ENCODE results near the gene IKBKG.
"Not testable (repeated sequence)": the region's sequence is repeated elsewhere in the genome, so short reads cannot be mapped to it uniquely, and the experiment has no call there.

IKBKG gene

DNA sequence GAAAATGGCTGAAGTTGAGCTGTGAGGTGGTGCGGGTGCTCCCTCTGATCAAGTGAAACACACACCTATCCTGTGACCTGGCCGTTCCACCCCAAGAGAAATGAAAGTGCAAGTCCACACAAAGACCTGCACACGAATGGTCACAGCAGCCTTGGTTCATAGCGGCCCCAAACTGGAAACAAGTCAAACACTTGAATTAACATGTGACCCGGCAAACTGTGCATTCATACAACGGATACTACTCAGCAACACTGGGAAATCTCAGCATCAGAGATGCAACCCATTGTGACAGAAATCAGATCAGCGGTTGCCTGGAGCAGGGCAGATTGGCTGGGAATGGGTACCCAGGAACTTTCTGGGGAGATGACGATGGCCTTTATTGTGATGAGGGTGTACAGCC is 8.3 kb upstream of the IKBKG start:
- Histone ChIP-seq H3K4me1 (peaks cover 0 to 48% (median 26%) of the 10 kb centered on the region in 4 donors), H3K9me3 (no peaks in the 10 kb centered on the region), H3K27ac (no peak overlapping the region), H3K36me3 (peaks cover 0 to 15% (median 11%) of the 10 kb centered on the region in 3 donors), H3K4me3 (no peak overlapping the region), H3K27me3 (no peaks in the 10 kb centered on the region)
- no peak for DNase-seq
- intact Hi-C loops (cut with DNase I; ENCODE audit: low total_unique reads) = no loop called here
- TF ChIP-seq, protein P1, sequence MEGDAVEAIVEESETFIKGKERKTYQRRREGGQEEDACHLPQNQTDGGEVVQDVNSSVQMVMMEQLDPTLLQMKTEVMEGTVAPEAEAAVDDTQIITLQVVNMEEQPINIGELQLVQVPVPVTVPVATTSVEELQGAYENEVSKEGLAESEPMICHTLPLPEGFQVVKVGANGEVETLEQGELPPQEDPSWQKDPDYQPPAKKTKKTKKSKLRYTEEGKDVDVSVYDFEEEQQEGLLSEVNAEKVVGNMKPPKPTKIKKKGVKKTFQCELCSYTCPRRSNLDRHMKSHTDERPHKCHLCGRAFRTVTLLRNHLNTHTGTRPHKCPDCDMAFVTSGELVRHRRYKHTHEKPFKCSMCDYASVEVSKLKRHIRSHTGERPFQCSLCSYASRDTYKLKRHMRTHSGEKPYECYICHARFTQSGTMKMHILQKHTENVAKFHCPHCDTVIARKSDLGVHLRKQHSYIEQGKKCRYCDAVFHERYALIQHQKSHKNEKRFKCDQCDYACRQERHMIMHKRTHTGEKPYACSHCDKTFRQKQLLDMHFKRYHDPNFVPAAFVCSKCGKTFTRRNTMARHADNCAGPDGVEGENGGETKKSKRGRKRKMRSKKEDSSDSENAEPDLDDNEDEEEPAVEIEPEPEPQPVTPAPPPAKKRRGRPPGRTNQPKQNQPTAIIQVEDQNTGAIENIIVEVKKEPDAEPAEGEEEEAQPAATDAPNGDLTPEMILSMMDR (IDR thresholded peaks at IDR 0.05) = no peak

DNA sequence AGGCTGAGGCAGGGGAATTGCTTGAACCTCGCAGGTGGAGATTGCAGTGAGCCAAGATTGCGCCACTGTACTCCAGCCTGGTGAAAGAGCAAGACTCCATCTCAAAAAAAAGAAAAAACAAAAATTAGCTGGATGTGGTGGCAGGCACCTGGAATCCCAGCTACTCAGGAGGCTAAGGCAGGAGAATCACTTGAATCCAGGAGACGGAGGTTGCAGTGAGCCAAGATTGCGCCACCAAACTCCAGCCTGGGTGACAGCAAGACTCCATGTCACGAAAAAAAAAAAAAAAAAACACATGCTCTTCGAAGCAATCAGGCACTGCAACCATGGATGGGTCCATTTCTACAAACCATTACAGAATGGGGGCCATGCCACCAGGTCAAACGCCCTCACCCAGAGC is 7.1 kb upstream of the IKBKG start:
- intact Hi-C loops (cut with DNase I; ENCODE audit: low total_unique reads); H3K36me3 ChIP-seq; H3K9me3 ChIP-seq; DNase-seq; H3K27me3 ChIP-seq; H3K4me3 ChIP-seq: not testable (repeated sequence)
- Histone ChIP-seq H3K4me1 (peaks cover 0 to 55% (median 21%) of the 10 kb centered on the region in 4 donors), H3K27ac (peak overlapping the region; percentile 84 to 92)

DNA sequence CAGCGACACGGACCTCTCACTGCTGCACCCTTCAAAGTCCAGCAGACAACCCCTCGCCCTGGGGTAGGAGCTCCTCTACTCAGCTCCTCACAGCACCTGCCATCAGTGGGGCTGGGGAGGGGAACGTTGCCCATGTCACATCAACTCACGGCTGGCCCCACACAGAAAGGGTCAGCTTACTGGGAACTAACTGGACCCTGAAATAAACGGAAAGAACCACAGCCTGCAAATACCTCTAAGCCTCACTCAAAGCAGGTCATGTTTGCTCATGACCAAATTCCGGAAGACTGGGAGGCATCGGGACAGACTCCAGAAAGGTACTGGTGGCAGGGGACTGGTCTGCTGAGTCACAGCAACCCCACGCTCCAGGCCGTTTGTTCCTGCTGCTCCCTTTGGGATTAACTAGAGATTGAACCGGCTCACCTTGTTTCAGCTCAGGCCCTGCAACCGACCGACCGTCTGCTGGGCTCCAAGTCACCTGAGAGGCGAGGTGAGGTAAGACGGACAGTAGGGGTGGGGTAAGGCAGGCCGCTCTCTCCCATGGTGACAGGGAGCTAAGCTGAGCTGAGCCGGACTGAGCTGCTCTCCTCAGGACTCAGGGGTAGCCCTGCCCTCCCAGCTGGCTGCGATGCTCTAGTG is 6.4 kb upstream of the IKBKG start:
- TF ChIP-seq, protein P1 (IDR thresholded peaks at IDR 0.05) = no peak
- Histone ChIP-seq H3K36me3 (peaks cover 0 to under 1% (median 0%) of the 10 kb centered on the region in 3 donors), H3K4me3 (no peak overlapping the region), H3K27ac (peak overlapping the region; percentile 84 to 92), H3K9me3 (no peaks in the 10 kb centered on the region), H3K4me1 (peaks cover 0 to 62% (median 23%) of the 10 kb centered on the region in 4 donors), H3K27me3 (no peaks in the 10 kb centered on the region)
- DNase-seq = no peak
- intact Hi-C loops (cut with DNase I; ENCODE audit: low total_unique reads) = no loop called here

DNA sequence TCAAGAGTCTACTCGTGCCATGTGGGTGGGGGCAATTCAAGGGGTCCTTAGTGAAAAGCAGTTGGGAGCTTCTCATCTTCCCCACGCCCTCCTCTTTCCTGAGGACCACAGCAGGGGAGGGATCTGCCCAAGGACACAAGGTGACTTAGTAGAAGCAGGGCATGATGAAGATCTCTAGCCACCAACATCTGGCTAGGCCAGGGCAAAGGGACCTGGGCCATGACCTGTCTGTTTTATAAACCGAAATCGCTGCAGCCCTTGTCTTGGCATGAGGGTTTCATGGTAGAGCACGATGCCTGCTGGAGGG is 5.9 kb upstream of the IKBKG start:
- no peak for DNase-seq
- no peak overlapping the region for H3K4me3 ChIP-seq
- peaks cover 0 to 64% (median 23%) of the 10 kb centered on the region in 4 donors for H3K4me1 ChIP-seq
- TF ChIP-seq, protein P1 (IDR thresholded peaks at IDR 0.05) = no peak
- intact Hi-C loops (cut with DNase I; ENCODE audit: low total_unique reads) = no loop called here
- H3K36me3 ChIP-seq = no peaks in the 10 kb centered on the region
- no peaks in the 10 kb centered on the region for H3K9me3 ChIP-seq
- peak overlapping the region; percentile 84 to 92 for H3K27ac ChIP-seq
- H3K27me3 ChIP-seq = no peaks in the 10 kb centered on the region

DNA sequence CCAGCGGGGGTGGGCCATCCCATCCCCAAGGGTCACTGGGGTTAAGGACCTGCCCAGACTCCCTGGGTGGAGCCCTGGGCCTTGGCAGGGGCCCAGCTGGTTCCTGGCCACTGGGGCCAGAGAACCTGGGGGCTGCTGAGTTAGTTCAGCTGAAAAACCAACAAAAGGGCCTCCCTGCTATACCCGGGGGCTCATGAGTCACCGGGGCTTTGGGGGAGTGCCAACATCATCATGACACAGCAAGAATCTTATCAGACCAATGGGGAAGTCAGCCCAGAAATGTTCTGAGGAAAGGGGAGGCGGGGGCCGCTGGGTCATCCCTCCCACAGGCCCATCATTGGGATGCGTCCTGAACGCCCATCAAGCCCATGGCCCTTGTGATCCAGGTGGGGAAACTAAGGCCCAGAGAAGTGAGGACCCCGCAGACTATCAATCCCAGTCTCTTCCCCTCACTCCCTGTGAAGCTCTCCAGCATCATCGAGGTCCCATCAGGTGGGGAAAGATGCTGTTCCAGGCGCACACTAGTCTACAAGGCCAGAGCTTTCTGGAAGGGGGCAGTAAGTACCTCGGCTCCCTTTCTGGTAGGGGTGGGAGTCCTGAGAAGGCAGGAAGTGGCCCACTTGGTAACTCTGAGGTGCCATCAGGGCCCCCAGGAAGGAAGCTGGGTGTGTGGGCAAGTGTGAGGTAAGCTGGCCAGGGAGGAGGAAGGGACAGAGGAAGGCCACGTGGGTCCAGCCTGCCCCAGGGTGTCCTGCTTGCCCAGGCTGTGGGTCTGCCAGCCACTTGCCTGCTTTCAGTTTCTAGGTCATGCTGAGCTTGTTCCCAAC is 5.3 kb upstream of the IKBKG start:
- TF ChIP-seq, protein P1 (IDR thresholded peaks at IDR 0.05) = no peak
- intact Hi-C loops (cut with DNase I; ENCODE audit: low total_unique reads) = no loop called here
- no peaks in the 10 kb centered on the region for H3K9me3 ChIP-seq
- peak overlapping the region; percentile 21 to 25 for H3K4me3 ChIP-seq
- H3K27ac ChIP-seq = peak overlapping the region; percentile 84 to 92
- no peaks in the 10 kb centered on the region for H3K36me3 ChIP-seq
- peak; percentile 88 to 94 for DNase-seq
- H3K4me1 ChIP-seq = peaks cover 0 to 64% (median 23%) of the 10 kb centered on the region in 4 donors
- H3K27me3 ChIP-seq = no peaks in the 10 kb centered on the region

Data from tibial artery (tissue), 4 donors.